PFSK-1 (cell line): ENCODE results near the gene OVOL1.

Experiments
- FOXP2 ChIP-seq: optimal IDR thresholded peaks from 2 replicates; pipeline ENCODE3; 2011; ENCODE audit warnings: borderline replicate concordance, control low read depth, inconsistent platforms; ENCODE audit not compliant: insufficient read depth; ENCODE audit errors: extremely low read length, extremely low read depth
- POLR2AphosphoS5 ChIP-seq: IDR thresholded peaks from 2 replicates; pipeline ENCODE4 v1.6.1; 2012; ENCODE audit warnings: low read depth, mild to moderate bottlenecking, control low read depth, low read length, moderate library complexity
- REST ChIP-seq, 2 experiments: IDR thresholded peaks; 2 replicates each; pipeline versions ENCODE4 v1.6.1 to v1.8.0; 2011 to 2012; ENCODE audit warnings: low read depth in 2 of 2, low read length in 2 of 2, control low read depth in 1 of 2, inconsistent platforms in 1 of 2, mild to moderate bottlenecking in 1 of 2, moderate library complexity in 1 of 2; ENCODE audit not compliant: insufficient read depth in 1 of 2
- SIN3A ChIP-seq: IDR thresholded peaks from 2 replicates; pipeline ENCODE4 v1.6.1; 2012; ENCODE audit warnings: mild to moderate bottlenecking, low read length, moderate library complexity, borderline replicate concordance; ENCODE audit not compliant: insufficient read depth
- TAF1 ChIP-seq: IDR thresholded peaks from 2 replicates; pipeline ENCODE4 v1.6.1; 2012; ENCODE audit warnings: low read length, control low read depth, borderline replicate concordance; ENCODE audit not compliant: insufficient read depth

OVOL1 gene

GRCh38 chr11:65786008-65786785 is 666 bp upstream of the OVOL1 start:
- no peak for TF ChIP-seq SIN3A
- no peak for TF ChIP-seq POLR2AphosphoS5
- no peak for TF ChIP-seq FOXP2
- TF ChIP-seq REST (IDR thresholded peaks at IDR 0.05; ENCODE audit: insufficient read depth in 1 of 2, low read depth in 2 of 2, low read length in 2 of 2): no peak
- no peak for TF ChIP-seq TAF1

- TF ChIP-seq SIN3A (no peak), POLR2AphosphoS5 (no peak), FOXP2 (no peak), REST (IDR thresholded peaks at IDR 0.05; ENCODE audit: insufficient read depth in 1 of 2, low read depth in 2 of 2, low read length in 2 of 2) (no peak), TAF1 (no peak)
Measured at GRCh38 chr11:65787649-65788622, 1.1 kb downstream of the OVOL1 start.

- no peak for TF ChIP-seq FOXP2
- TF ChIP-seq TAF1: no peak
- no peak for TF ChIP-seq SIN3A
- TF ChIP-seq POLR2AphosphoS5: no peak
- TF ChIP-seq REST (IDR thresholded peaks at IDR 0.05; ENCODE audit: insufficient read depth in 1 of 2, low read depth in 2 of 2, low read length in 2 of 2): no peak
Measured at GRCh38 chr11:65788821-65789220, 2.0 kb downstream of the OVOL1 start.

- TF ChIP-seq SIN3A (no peak), POLR2AphosphoS5 (no peak), TAF1 (no peak), FOXP2 (no peak), REST (IDR thresholded peaks at IDR 0.05; ENCODE audit: insufficient read depth in 1 of 2, low read depth in 2 of 2, low read length in 2 of 2) (no peak)
Measured at GRCh38 chr11:65789230-65790103, 2.6 kb downstream of the OVOL1 start.
